ENCODE measurements around the gene SMTNL1.

Gene SMTNL1

GRCh38 chr11:57571606-57572005 is 34.2 kb downstream of the SMTNL1 start:
- peaks cover 8% of the 10 kb centered on the region; the same call in 1 of the 2 replicates for H3F3A ChIP-seq (ENCODE audit: insufficient read depth, low read length)
- H3K4me2 ChIP-seq (ENCODE audit: low read depth, low read length) = no peak overlapping the region
- no peak overlapping the region for H3K27ac ChIP-seq (ENCODE audit: low read length)
- DNase-seq = no peak
- H3K4me1 ChIP-seq (ENCODE audit: low read length) = no peaks in the 10 kb centered on the region
- no peak for TF ChIP-seq CTCF (IDR thresholded peaks at IDR 0.05; ENCODE audit: low read length)
- TF ChIP-seq EZH2phosphoT487 (IDR thresholded peaks at IDR 0.05; ENCODE audit: low read length) = no peak
- no peak overlapping the region for H2AFZ ChIP-seq (ENCODE audit: low read length)
- H3K79me2 ChIP-seq (ENCODE audit: low read length) = peaks cover 7% of the 10 kb centered on the region
- no peak overlapping the region for H3K9ac ChIP-seq (ENCODE audit: low read length)
- H3K9me3 ChIP-seq (replicated peaks; ENCODE audit: insufficient read depth, low read length) = no peaks in the 10 kb centered on the region
- H3K36me3 ChIP-seq (replicated peaks; ENCODE audit: insufficient read depth, low read length) = no peaks in the 10 kb centered on the region
- no peaks in the 10 kb centered on the region for H3K9me2 ChIP-seq (replicated peaks; ENCODE audit: insufficient read depth, low read length)
- no peak overlapping the region for H3K4me3 ChIP-seq (ENCODE audit: low read length)
- H4K20me1 ChIP-seq (ENCODE audit: insufficient read depth, low read length) = no peaks in the 10 kb centered on the region
- no peaks in the 10 kb centered on the region for H3K27me3 ChIP-seq (replicated peaks; ENCODE audit: insufficient read depth, low read length)

GRCh38 chr11:57574061-57574460 is 36.7 kb downstream of the SMTNL1 start:
- Histone ChIP-seq H3K9me3 (replicated peaks; ENCODE audit: insufficient read depth, low read length) (no peaks in the 10 kb centered on the region), H3K9ac (ENCODE audit: low read length) (no peak overlapping the region), H3K4me3 (ENCODE audit: low read length) (no peak overlapping the region), H3K27ac (ENCODE audit: low read length) (no peak overlapping the region), H2AFZ (ENCODE audit: low read length) (no peak overlapping the region), H3K4me2 (ENCODE audit: low read depth, low read length) (no peak overlapping the region), H3K79me2 (ENCODE audit: low read length) (no peaks in the 10 kb centered on the region), H3K36me3 (replicated peaks; ENCODE audit: insufficient read depth, low read length) (no peaks in the 10 kb centered on the region), H3K27me3 (replicated peaks; ENCODE audit: insufficient read depth, low read length) (no peaks in the 10 kb centered on the region), H3K4me1 (ENCODE audit: low read length) (no peaks in the 10 kb centered on the region), H3F3A (ENCODE audit: insufficient read depth, low read length) (no peaks in the 10 kb centered on the region), H3K9me2 (replicated peaks; ENCODE audit: insufficient read depth, low read length) (no peaks in the 10 kb centered on the region), H4K20me1 (ENCODE audit: insufficient read depth, low read length) (no peaks in the 10 kb centered on the region)
- no peak for TF ChIP-seq EZH2phosphoT487 (IDR thresholded peaks at IDR 0.05; ENCODE audit: low read length)
- TF ChIP-seq CTCF (IDR thresholded peaks at IDR 0.05; ENCODE audit: low read length) = no peak
- no peak for TF ChIP-seq EZH2 (optimal IDR thresholded peaks at IDR 0.05; ENCODE audit: low read depth, low read length)
- no peak for DNase-seq

- DNase-seq = no peak
- H3K9me3 ChIP-seq (replicated peaks; ENCODE audit: insufficient read depth, low read length) = no peaks in the 10 kb centered on the region
- peaks cover 10% of the 10 kb centered on the region for H3K4me1 ChIP-seq (ENCODE audit: low read length)
- H3K9ac ChIP-seq (ENCODE audit: low read length) = no peak overlapping the region
- H3K36me3 ChIP-seq (replicated peaks; ENCODE audit: insufficient read depth, low read length) = no peaks in the 10 kb centered on the region
- H4K20me1 ChIP-seq (ENCODE audit: insufficient read depth, low read length) = no peaks in the 10 kb centered on the region
- no peaks in the 10 kb centered on the region for H3K79me2 ChIP-seq (ENCODE audit: low read length)
- no peaks in the 10 kb centered on the region for H3K9me2 ChIP-seq (replicated peaks; ENCODE audit: insufficient read depth, low read length)
- H2AFZ ChIP-seq (ENCODE audit: low read length) = no peak overlapping the region
- H3F3A ChIP-seq (ENCODE audit: insufficient read depth, low read length) = no peaks in the 10 kb centered on the region
- H3K4me3 ChIP-seq (ENCODE audit: low read length) = no peak overlapping the region
- no peak overlapping the region for H3K4me2 ChIP-seq (ENCODE audit: low read depth, low read length)
- no peak overlapping the region for H3K27ac ChIP-seq (ENCODE audit: low read length)
- TF ChIP-seq CTCF (IDR thresholded peaks at IDR 0.05; ENCODE audit: low read length) (no peak), EZH2 (optimal IDR thresholded peaks at IDR 0.05; ENCODE audit: low read depth, low read length) (no peak)
- H3K27me3 ChIP-seq (replicated peaks; ENCODE audit: insufficient read depth, low read length) = no peaks in the 10 kb centered on the region
Observed at GRCh38 chr11:57584341-57584740, 46.9 kb downstream of the SMTNL1 start.

Measured in MM.1S (cell line).